ENCODE measurements around the gene MON1B. TPM values are rescaled to one million over a fixed set of nuclear protein-coding genes. Genes with fewer than 3 reads are reported as not detected.
"Not testable (repeated sequence)": the region's sequence is repeated elsewhere in the genome, so short reads cannot be mapped to it uniquely, and the experiment has no call there.

Gene MON1B
- total and polyA plus RNA-seq, 2 experiments from 2014 or later = 22.8 to 32.2 TPM

GRCh38 chr16:77234611-77235010 is 43.6 kb downstream of the MON1B start:
- Histone ChIP-seq H3K27ac (no peak overlapping the region), H3K9me3 (ENCODE audit: low read depth) (no peaks in the 10 kb centered on the region), H3K4me3 (no peak overlapping the region), H3K36me3 (no peaks in the 10 kb centered on the region), H3K27me3 (peaks cover 10% of the 10 kb centered on the region), H3K4me1 (ENCODE audit: low read depth) (no peaks in the 10 kb centered on the region)
- DNase-seq (ENCODE audit: low read depth in 1 of 2, low spot score in 1 of 2) = no peak
- no peak for TF ChIP-seq CTCF (IDR thresholded peaks at IDR 0.05; ENCODE audit: low read depth, low read length)

GRCh38 chr16:77236063-77236511 is 45.1 kb downstream of the MON1B start:
- no peaks in the 10 kb centered on the region for H3K36me3 ChIP-seq
- no peaks in the 10 kb centered on the region for H3K9me3 ChIP-seq (ENCODE audit: low read depth)
- no peak overlapping the region for H3K4me3 ChIP-seq
- H3K27me3 ChIP-seq = peaks cover 10% of the 10 kb centered on the region
- no peak overlapping the region for H3K27ac ChIP-seq
- DNase-seq (ENCODE audit: low read depth in 1 of 2, low spot score in 1 of 2) = peak; percentile 87 to 93
- TF ChIP-seq CTCF (IDR thresholded peaks at IDR 0.05; ENCODE audit: low read depth, low read length) = peak; percentile 99
- H3K4me1 ChIP-seq (ENCODE audit: low read depth) = no peaks in the 10 kb centered on the region

- no peaks in the 10 kb centered on the region for H3K36me3 ChIP-seq
- H3K27ac ChIP-seq = no peak overlapping the region
- H3K4me1 ChIP-seq (ENCODE audit: low read depth) = no peaks in the 10 kb centered on the region
- H3K27me3 ChIP-seq = peaks cover 10% of the 10 kb centered on the region
- H3K4me3 ChIP-seq = no peak overlapping the region
- DNase-seq (ENCODE audit: low read depth in 1 of 2, low spot score in 1 of 2) = no peak
- no peak for TF ChIP-seq CTCF (IDR thresholded peaks at IDR 0.05; ENCODE audit: low read depth, low read length)
- H3K9me3 ChIP-seq (ENCODE audit: low read depth) = no peaks in the 10 kb centered on the region
Measured at GRCh38 chr16:77238593-77238992, 47.6 kb downstream of the MON1B start.

GRCh38 chr16:77242471-77242870 is 51.5 kb downstream of the MON1B start:
- peaks cover 10% of the 10 kb centered on the region for H3K27me3 ChIP-seq
- H3K27ac ChIP-seq; H3K4me3 ChIP-seq; DNase-seq (ENCODE audit: low read depth in 1 of 2, low spot score in 1 of 2); H3K4me1 ChIP-seq (ENCODE audit: low read depth); H3K9me3 ChIP-seq (ENCODE audit: low read depth); H3K36me3 ChIP-seq: not testable (repeated sequence)

GRCh38 chr16:77246150-77246549 is 55.2 kb downstream of the MON1B start:
- Histone ChIP-seq H3K9me3 (ENCODE audit: low read depth) (no peaks in the 10 kb centered on the region), H3K36me3 (no peaks in the 10 kb centered on the region), H3K4me1 (ENCODE audit: low read depth) (no peaks in the 10 kb centered on the region), H3K27ac (no peak overlapping the region), H3K27me3 (no peaks in the 10 kb centered on the region), H3K4me3 (no peak overlapping the region)
- DNase-seq (ENCODE audit: low read depth in 1 of 2, low spot score in 1 of 2) = no peak
- TF ChIP-seq CTCF (IDR thresholded peaks at IDR 0.05; ENCODE audit: low read depth, low read length) = no peak

- no peak for TF ChIP-seq CTCF (IDR thresholded peaks at IDR 0.05; ENCODE audit: low read depth, low read length)
- no peaks in the 10 kb centered on the region for H3K9me3 ChIP-seq (ENCODE audit: low read depth)
- H3K36me3 ChIP-seq = no peaks in the 10 kb centered on the region
- peak in 1 of 2 donors; percentile 19 for DNase-seq (ENCODE audit: low read depth in 1 of 2, low spot score in 1 of 2)
- H3K4me1 ChIP-seq (ENCODE audit: low read depth) = no peaks in the 10 kb centered on the region
- H3K4me3 ChIP-seq = no peak overlapping the region
- no peaks in the 10 kb centered on the region for H3K27me3 ChIP-seq
- no peak overlapping the region for H3K27ac ChIP-seq
Measured at GRCh38 chr16:77250400-77250799, 59.4 kb downstream of the MON1B start.

Other genes starting within 250 kb of the MON1B start
- gene SYCE1L, start 8.2 kb downstream of the MON1B start, total RNA-seq = 0.99 and 3.2 TPM in 2 replicates
- 6.6 and 7.2 TPM in 2 replicates for gene SYCE1L, start 8.2 kb downstream of the MON1B start, polyA plus RNA-seq
- gene ADAMTS18, start 243.8 kb downstream of the MON1B start, total RNA-seq = 0.06 and 0.67 TPM in 2 replicates
- gene ADAMTS18, start 243.8 kb downstream of the MON1B start, polyA plus RNA-seq = not detected in 2 replicates

All from cardiac muscle cell (in vitro differentiated cells and primary cell).